ENCODE results near the gene ZNF101.

Gene ZNF101

DNA sequence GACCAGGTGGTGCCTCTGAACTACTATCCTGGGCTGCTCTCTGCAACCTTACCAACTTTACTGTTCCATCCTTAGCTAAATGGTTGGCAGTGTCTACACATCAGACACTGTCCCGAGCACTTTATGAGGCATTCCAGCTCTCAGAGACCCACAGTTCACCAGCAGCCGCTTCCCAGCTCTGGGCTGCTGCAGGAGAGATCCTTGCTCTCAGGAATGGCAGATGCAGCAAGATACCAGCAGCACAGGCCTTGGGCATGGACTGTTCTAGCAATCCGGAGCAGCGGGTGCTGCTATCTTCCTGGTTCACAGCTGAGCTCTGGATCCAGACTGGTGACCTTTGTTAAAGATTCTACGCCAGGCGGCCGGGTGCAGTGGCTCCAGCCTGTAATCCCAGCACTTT, 37.3 kb upstream of the ZNF101 start:
- H3K27ac ChIP-seq (replicated peaks): no peak overlapping the region
- H3K4me3 ChIP-seq (replicated peaks; ENCODE audit: insufficient read depth, low read length): no peak overlapping the region
- TF ChIP-seq POLR2AphosphoS5 (IDR thresholded peaks at IDR 0.05; ENCODE audit: low read depth): no peak
- no peak for TF ChIP-seq GABPA (IDR thresholded peaks at IDR 0.05; ENCODE audit: low read depth)
- TF ChIP-seq, protein P1, sequence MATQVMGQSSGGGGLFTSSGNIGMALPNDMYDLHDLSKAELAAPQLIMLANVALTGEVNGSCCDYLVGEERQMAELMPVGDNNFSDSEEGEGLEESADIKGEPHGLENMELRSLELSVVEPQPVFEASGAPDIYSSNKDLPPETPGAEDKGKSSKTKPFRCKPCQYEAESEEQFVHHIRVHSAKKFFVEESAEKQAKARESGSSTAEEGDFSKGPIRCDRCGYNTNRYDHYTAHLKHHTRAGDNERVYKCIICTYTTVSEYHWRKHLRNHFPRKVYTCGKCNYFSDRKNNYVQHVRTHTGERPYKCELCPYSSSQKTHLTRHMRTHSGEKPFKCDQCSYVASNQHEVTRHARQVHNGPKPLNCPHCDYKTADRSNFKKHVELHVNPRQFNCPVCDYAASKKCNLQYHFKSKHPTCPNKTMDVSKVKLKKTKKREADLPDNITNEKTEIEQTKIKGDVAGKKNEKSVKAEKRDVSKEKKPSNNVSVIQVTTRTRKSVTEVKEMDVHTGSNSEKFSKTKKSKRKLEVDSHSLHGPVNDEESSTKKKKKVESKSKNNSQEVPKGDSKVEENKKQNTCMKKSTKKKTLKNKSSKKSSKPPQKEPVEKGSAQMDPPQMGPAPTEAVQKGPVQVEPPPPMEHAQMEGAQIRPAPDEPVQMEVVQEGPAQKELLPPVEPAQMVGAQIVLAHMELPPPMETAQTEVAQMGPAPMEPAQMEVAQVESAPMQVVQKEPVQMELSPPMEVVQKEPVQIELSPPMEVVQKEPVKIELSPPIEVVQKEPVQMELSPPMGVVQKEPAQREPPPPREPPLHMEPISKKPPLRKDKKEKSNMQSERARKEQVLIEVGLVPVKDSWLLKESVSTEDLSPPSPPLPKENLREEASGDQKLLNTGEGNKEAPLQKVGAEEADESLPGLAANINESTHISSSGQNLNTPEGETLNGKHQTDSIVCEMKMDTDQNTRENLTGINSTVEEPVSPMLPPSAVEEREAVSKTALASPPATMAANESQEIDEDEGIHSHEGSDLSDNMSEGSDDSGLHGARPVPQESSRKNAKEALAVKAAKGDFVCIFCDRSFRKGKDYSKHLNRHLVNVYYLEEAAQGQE (IDR thresholded peaks at IDR 0.05; ENCODE audit: insufficient replicate concordance, low read depth): no peak
- TF ChIP-seq, protein P2, sequence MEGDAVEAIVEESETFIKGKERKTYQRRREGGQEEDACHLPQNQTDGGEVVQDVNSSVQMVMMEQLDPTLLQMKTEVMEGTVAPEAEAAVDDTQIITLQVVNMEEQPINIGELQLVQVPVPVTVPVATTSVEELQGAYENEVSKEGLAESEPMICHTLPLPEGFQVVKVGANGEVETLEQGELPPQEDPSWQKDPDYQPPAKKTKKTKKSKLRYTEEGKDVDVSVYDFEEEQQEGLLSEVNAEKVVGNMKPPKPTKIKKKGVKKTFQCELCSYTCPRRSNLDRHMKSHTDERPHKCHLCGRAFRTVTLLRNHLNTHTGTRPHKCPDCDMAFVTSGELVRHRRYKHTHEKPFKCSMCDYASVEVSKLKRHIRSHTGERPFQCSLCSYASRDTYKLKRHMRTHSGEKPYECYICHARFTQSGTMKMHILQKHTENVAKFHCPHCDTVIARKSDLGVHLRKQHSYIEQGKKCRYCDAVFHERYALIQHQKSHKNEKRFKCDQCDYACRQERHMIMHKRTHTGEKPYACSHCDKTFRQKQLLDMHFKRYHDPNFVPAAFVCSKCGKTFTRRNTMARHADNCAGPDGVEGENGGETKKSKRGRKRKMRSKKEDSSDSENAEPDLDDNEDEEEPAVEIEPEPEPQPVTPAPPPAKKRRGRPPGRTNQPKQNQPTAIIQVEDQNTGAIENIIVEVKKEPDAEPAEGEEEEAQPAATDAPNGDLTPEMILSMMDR (IDR thresholded peaks at IDR 0.05; ENCODE audit: insufficient read depth, low read length): no peak
- TF ChIP-seq SPI1 (IDR thresholded peaks at IDR 0.05; ENCODE audit: borderline replicate concordance, low read depth): no peak
- DNase-seq (ENCODE audit: low read depth in 1 of 2, low spot score in 1 of 2): no peak
- no peaks in the 10 kb centered on the region for H3K27me3 ChIP-seq (ENCODE audit: insufficient read depth, poor library complexity, severe bottlenecking)

DNA sequence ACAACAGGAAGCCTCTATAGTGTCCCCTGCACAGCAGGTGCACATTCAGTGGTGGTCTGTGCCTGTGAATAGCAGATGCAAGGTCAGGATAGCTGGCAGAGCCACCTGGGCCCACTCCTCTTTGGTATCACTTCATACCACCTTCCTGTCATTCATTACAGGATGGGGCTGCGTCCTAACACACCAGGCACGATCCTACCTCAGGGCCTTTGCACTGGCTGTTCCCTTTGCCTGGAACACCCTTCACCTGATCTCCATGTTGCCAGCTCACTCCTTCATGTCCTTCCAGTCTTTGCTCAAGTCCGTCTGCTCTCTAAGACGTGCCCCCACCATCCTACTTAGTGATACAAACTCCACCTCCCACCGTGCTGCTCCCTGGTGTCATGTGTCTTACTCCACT, 36.0 kb upstream of the ZNF101 start:
- Histone ChIP-seq H3K27ac (replicated peaks) (no peak overlapping the region), H3K4me3 (replicated peaks; ENCODE audit: insufficient read depth, low read length) (no peak overlapping the region), H3K27me3 (ENCODE audit: insufficient read depth, poor library complexity, severe bottlenecking) (no peaks in the 10 kb centered on the region)
- no peak for DNase-seq (ENCODE audit: low read depth in 1 of 2, low spot score in 1 of 2)
- TF ChIP-seq, protein P1 (IDR thresholded peaks at IDR 0.05; ENCODE audit: insufficient replicate concordance, low read depth): no peak
- no peak for TF ChIP-seq GABPA (IDR thresholded peaks at IDR 0.05; ENCODE audit: low read depth)
- no peak for TF ChIP-seq POLR2AphosphoS5 (IDR thresholded peaks at IDR 0.05; ENCODE audit: low read depth)
- TF ChIP-seq SPI1 (IDR thresholded peaks at IDR 0.05; ENCODE audit: borderline replicate concordance, low read depth): no peak
- TF ChIP-seq, protein P2 (IDR thresholded peaks at IDR 0.05; ENCODE audit: insufficient read depth, low read length): no peak

DNA sequence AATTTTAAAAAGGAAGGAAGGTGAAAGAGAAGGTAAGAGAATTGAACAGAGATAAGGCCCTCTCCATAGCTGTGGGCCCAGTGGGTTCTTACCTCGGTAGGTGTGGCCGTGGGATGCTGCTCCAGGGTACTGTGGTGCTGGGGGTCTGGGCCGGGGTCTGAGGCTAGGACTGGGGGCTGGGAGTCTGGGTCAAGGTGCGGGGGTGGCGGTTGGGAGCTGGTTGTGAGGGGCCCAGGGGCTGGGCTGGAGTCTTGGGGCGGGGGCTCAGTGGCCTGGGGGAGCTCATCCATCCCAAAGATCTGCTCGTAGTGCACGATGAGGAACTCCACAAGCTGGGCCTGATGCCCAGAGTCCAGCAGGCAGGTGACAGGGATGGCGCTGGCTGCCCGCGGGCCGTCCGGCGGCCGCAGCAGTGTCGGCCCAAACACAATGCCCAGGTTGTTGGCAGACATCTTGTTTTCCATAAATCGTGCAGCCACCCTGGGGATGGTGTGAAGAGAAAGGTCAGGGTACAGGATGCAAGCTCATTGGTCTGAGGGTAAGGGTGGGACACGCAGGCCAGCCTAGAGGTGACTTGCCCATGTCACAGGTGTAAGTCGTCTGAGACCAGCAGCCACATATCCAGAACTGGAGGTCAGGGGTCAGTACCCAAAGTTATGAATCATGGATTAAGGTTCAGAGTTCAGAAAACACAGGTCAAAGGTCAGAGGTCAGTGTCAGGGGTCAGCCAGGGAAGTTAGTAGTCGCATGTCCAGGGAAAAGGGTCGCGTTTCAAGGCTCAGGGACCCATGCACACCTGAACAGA, 34.7 kb upstream of the ZNF101 start:
- H3K4me3 ChIP-seq (replicated peaks; ENCODE audit: insufficient read depth, low read length): no peak overlapping the region
- no peak overlapping the region for H3K27ac ChIP-seq (replicated peaks)
- no peak for DNase-seq (ENCODE audit: low read depth in 1 of 2, low spot score in 1 of 2)
- no peaks in the 10 kb centered on the region for H3K27me3 ChIP-seq (ENCODE audit: insufficient read depth, poor library complexity, severe bottlenecking)
- TF ChIP-seq GABPA (IDR thresholded peaks at IDR 0.05; ENCODE audit: low read depth) (no peak), POLR2AphosphoS5 (IDR thresholded peaks at IDR 0.05; ENCODE audit: low read depth) (no peak), SPI1 (IDR thresholded peaks at IDR 0.05; ENCODE audit: borderline replicate concordance, low read depth) (no peak)
- TF ChIP-seq, protein P1 (IDR thresholded peaks at IDR 0.05; ENCODE audit: insufficient replicate concordance, low read depth): no peak
- TF ChIP-seq, protein P2 (IDR thresholded peaks at IDR 0.05; ENCODE audit: insufficient read depth, low read length): no peak

All from HL-60 (cell line).